T1000 (cell line): ENCODE data around the gene RAB40C.
A peak's percentile ranks its signal among the peaks of the same experiment; 100 is the strongest.

ENCODE experiments used
- DNase-seq: peaks from one replicate; lab custom pipeline; 2025; ENCODE audit warnings: mixed read lengths; lab: John Stamatoyannopoulos, UW

Gene RAB40C

GRCh38 chr16:559021-559380, 30.9 kb upstream of the RAB40C start:
- no peak for DNase-seq

GRCh38 chr16:559411-560203, 30.3 kb upstream of the RAB40C start:
- no peak for DNase-seq

- DNase-seq = no peak
Measured at GRCh38 chr16:560204-560700, 29.6 kb upstream of the RAB40C start, which contains the start of gene PRR35. Gene PRR35, plus strand, starts transcription at chr16:560394. Its CDS starts 2,901 bp downstream, at chr16:563295.

- DNase-seq = no peak
Measured at GRCh38 chr16:560701-561412, 29.0 kb upstream of the RAB40C start.

- no peak for DNase-seq
Measured at GRCh38 chr16:561413-561794, 28.5 kb upstream of the RAB40C start.

GRCh38 chr16:561957-562938, 27.6 kb upstream of the RAB40C start:
- no peak for DNase-seq

GRCh38 chr16:563072-563644, 26.7 kb upstream of the RAB40C start:
- DNase-seq = no peak

GRCh38 chr16:564690-565418, 25.0 kb upstream of the RAB40C start:
- DNase-seq = no peak

- no peak for DNase-seq
Measured at GRCh38 chr16:565419-566330, 24.2 kb upstream of the RAB40C start.

- DNase-seq = no peak
Measured at GRCh38 chr16:566475-567372, 23.1 kb upstream of the RAB40C start, which contains the start of gene NHLRC4. Gene NHLRC4, plus strand, starts transcription at chr16:567005. Its CDS starts 1,043 bp downstream, at chr16:568048.

- DNase-seq = no peak
Measured at GRCh38 chr16:567373-568256, 22.3 kb upstream of the RAB40C start.

GRCh38 chr16:568401-569258, 21.2 kb upstream of the RAB40C start:
- no peak for DNase-seq

- peak; percentile 78 for DNase-seq
Measured at GRCh38 chr16:569445-570254, 20.2 kb upstream of the RAB40C start, which contains the start of gene PIGQ. Gene PIGQ, plus strand, starts transcription at chr16:569968. Its CDS starts 4,107 bp downstream, at chr16:574075.

- DNase-seq = no peak
Measured at GRCh38 chr16:572865-573650, 16.8 kb upstream of the RAB40C start.
